ENCODE measurements around the gene PIBF1.

The PIBF1 gene

GRCh38 chr13:72853000-72853399 lies 71.1 kb downstream of the PIBF1 start:
- H3K27ac ChIP-seq, result no peak overlapping the region
- H3K4me2 ChIP-seq, result no peak overlapping the region
- H2AFZ ChIP-seq (ENCODE audit: low read depth), result no peak overlapping the region
- no peaks in the 10 kb centered on the region for H3K27me3 ChIP-seq (ENCODE audit: insufficient read depth, low read depth)
- no peak overlapping the region for H3K4me3 ChIP-seq (IDR thresholded peaks at IDR 0.05; ENCODE audit: insufficient read depth, low read depth, low read length)
- no peaks in the 10 kb centered on the region for H4K20me1 ChIP-seq (ENCODE audit: insufficient read depth)
- H3K4me1 ChIP-seq (ENCODE audit: low read depth, poor library complexity, severe bottlenecking), result no peaks in the 10 kb centered on the region
- TF ChIP-seq CTCF (conservative IDR thresholded peaks at IDR 0.05; ENCODE audit: low read depth, low read length), result no peak
- no peak overlapping the region for H3K9ac ChIP-seq
- H3K36me3 ChIP-seq (ENCODE audit: insufficient read depth), result no peaks in the 10 kb centered on the region
- no peaks in the 10 kb centered on the region for H3K79me2 ChIP-seq (ENCODE audit: insufficient read depth, low read depth)

GRCh38 chr13:72864142-72865011 lies 82.4 kb downstream of the PIBF1 start:
- Histone ChIP-seq H3K4me2 (no peak overlapping the region), H3K9ac (no peak overlapping the region), H3K79me2 (ENCODE audit: insufficient read depth, low read depth) (no peaks in the 10 kb centered on the region), H3K4me1 (ENCODE audit: low read depth, poor library complexity, severe bottlenecking) (no peaks in the 10 kb centered on the region), H4K20me1 (ENCODE audit: insufficient read depth) (no peaks in the 10 kb centered on the region), H3K4me3 (IDR thresholded peaks at IDR 0.05; ENCODE audit: insufficient read depth, low read depth, low read length) (no peak overlapping the region), H3K36me3 (ENCODE audit: insufficient read depth) (no peaks in the 10 kb centered on the region), H3K27me3 (ENCODE audit: insufficient read depth, low read depth) (no peaks in the 10 kb centered on the region), H3K27ac (no peak overlapping the region), H2AFZ (ENCODE audit: low read depth) (no peak overlapping the region)
- TF ChIP-seq CTCF (conservative IDR thresholded peaks at IDR 0.05; ENCODE audit: low read depth, low read length), result no peak

GRCh38 chr13:72868229-72868628 lies 86.3 kb downstream of the PIBF1 start:
- no peaks in the 10 kb centered on the region for H3K4me1 ChIP-seq (ENCODE audit: low read depth, poor library complexity, severe bottlenecking)
- H3K9ac ChIP-seq, result no peak overlapping the region
- H3K4me2 ChIP-seq, result no peak overlapping the region
- H3K4me3 ChIP-seq (IDR thresholded peaks at IDR 0.05; ENCODE audit: insufficient read depth, low read depth, low read length), result no peak overlapping the region
- no peak overlapping the region for H2AFZ ChIP-seq (ENCODE audit: low read depth)
- no peaks in the 10 kb centered on the region for H4K20me1 ChIP-seq (ENCODE audit: insufficient read depth)
- H3K79me2 ChIP-seq (ENCODE audit: insufficient read depth, low read depth), result no peaks in the 10 kb centered on the region
- no peaks in the 10 kb centered on the region for H3K36me3 ChIP-seq (ENCODE audit: insufficient read depth)
- H3K27ac ChIP-seq, result no peak overlapping the region
- TF ChIP-seq CTCF (conservative IDR thresholded peaks at IDR 0.05; ENCODE audit: low read depth, low read length), result no peak
- no peaks in the 10 kb centered on the region for H3K27me3 ChIP-seq (ENCODE audit: insufficient read depth, low read depth)

- no peaks in the 10 kb centered on the region for H3K79me2 ChIP-seq (ENCODE audit: insufficient read depth, low read depth)
- H3K4me2 ChIP-seq, result no peak overlapping the region
- no peaks in the 10 kb centered on the region for H3K36me3 ChIP-seq (ENCODE audit: insufficient read depth)
- no peak overlapping the region for H3K9ac ChIP-seq
- no peaks in the 10 kb centered on the region for H3K4me1 ChIP-seq (ENCODE audit: low read depth, poor library complexity, severe bottlenecking)
- H2AFZ ChIP-seq (ENCODE audit: low read depth), result no peak overlapping the region
- no peaks in the 10 kb centered on the region for H4K20me1 ChIP-seq (ENCODE audit: insufficient read depth)
- no peak for TF ChIP-seq CTCF (conservative IDR thresholded peaks at IDR 0.05; ENCODE audit: low read depth, low read length)
- no peak overlapping the region for H3K27ac ChIP-seq
- H3K4me3 ChIP-seq (IDR thresholded peaks at IDR 0.05; ENCODE audit: insufficient read depth, low read depth, low read length), result no peak overlapping the region
- no peaks in the 10 kb centered on the region for H3K27me3 ChIP-seq (ENCODE audit: insufficient read depth, low read depth)
These were observed 93.3 kb downstream of the PIBF1 start for GRCh38 chr13:72875233-72875632.

All from KMS-11 (cell line).